ENCODE measurements around the gene MSI1.

- TF ChIP-seq POLR2A (IDR thresholded peaks at IDR 0.05; ENCODE audit: low read length), result no peak
- TF ChIP-seq GATA1 (IDR thresholded peaks at IDR 0.05; ENCODE audit: low read depth, low read length), result no peak
These were observed 39.8 kb upstream of the MSI1 start for GRCh38 chr12:120408771-120409170.

Data from erythroblast (primary cell).